Adipocyte (in vitro differentiated cells): ENCODE results near the gene CABP7.

Experiments used
- DNase-seq: peaks from one replicate; pipeline ENCODE4 v3.0.0-alpha.2; 2015; ENCODE audit warnings: low read depth
- H3K27me3 ChIP-seq: replicated peaks from 2 replicates; pipeline ENCODE4 v1.7.0; 2013; ENCODE audit warnings: mild to moderate bottlenecking, low read length, moderate library complexity; ENCODE audit not compliant: control insufficient read depth, insufficient read depth
- H3K36me3 ChIP-seq: 2 replicates; pipeline ENCODE4 v1.7.0; 2013; ENCODE audit warnings: low read length, mild to moderate bottlenecking, moderate library complexity; ENCODE audit not compliant: control insufficient read depth, insufficient read depth, severe bottlenecking
- H3K4me1 ChIP-seq: 2 replicates; pipeline ENCODE4 v1.7.0; 2013; ENCODE audit warnings: mild to moderate bottlenecking, low read length, moderate library complexity; ENCODE audit not compliant: control insufficient read depth, insufficient read depth
- H3K4me3 ChIP-seq: 2 replicates; pipeline ENCODE4 v1.7.0; 2013; ENCODE audit warnings: mild to moderate bottlenecking, low read length, moderate library complexity
- H3K9ac ChIP-seq: 2 replicates; pipeline ENCODE4 v1.7.0; 2013; ENCODE audit warnings: mild to moderate bottlenecking, low read length, moderate library complexity
- H3K9me3 ChIP-seq: 2 replicates; pipeline ENCODE4 v1.7.0; 2013; ENCODE audit warnings: mild to moderate bottlenecking, low read length, moderate library complexity; ENCODE audit not compliant: control insufficient read depth

Gene CABP7

GRCh38 chr22:29767171-29768051, 47.6 kb downstream of the CABP7 start, which contains the start of gene UQCR10:
TSS of gene UQCR10 (plus strand) at chr22:29767369. CDS start at chr22:29767399, 30 bp downstream.
- peak; percentile 96 for DNase-seq
- Histone ChIP-seq H3K27me3 (no peaks in the 10 kb centered on the region), H3K9me3 (no peaks in the 10 kb centered on the region), H3K9ac (peak within 1 kb of the TSS; percentile 99), H3K36me3 (peaks cover 20% of the 10 kb centered on the region), H3K4me3 (peak within 1 kb of the TSS; percentile 98), H3K4me1 (peaks cover 15% of the 10 kb centered on the region)

GRCh38 chr22:29768052-29768693, 48.4 kb downstream of the CABP7 start:
- H3K4me3 ChIP-seq = peak overlapping the region; percentile 98
- H3K4me1 ChIP-seq = peaks cover 18% of the 10 kb centered on the region
- H3K36me3 ChIP-seq = peaks cover 20% of the 10 kb centered on the region

GRCh38 chr22:29769723-29770321, 50.0 kb downstream of the CABP7 start:
- Histone ChIP-seq H3K9me3 (no peaks in the 10 kb centered on the region), H3K27me3 (no peaks in the 10 kb centered on the region), H3K9ac (no peak overlapping the region), H3K36me3 (peaks cover 20% of the 10 kb centered on the region), H3K4me1 (peaks cover 21% of the 10 kb centered on the region), H3K4me3 (no peak overlapping the region)
- no peak for DNase-seq

More at GRCh38 chr22:29768052-29768693, 48.4 kb downstream of the CABP7 start:
- peak overlapping the region; percentile 99 for H3K9ac ChIP-seq
- no peaks in the 10 kb centered on the region for H3K27me3 ChIP-seq
- no peaks in the 10 kb centered on the region for H3K9me3 ChIP-seq
- peak; percentile 29 for DNase-seq

GRCh38 chr22:29772170-29772641, 52.4 kb downstream of the CABP7 start:
- no peak overlapping the region for H3K4me3 ChIP-seq
- H3K36me3 ChIP-seq = peaks cover 20% of the 10 kb centered on the region
- H3K27me3 ChIP-seq = no peaks in the 10 kb centered on the region
- peak; percentile 47 for DNase-seq
- H3K9me3 ChIP-seq = no peaks in the 10 kb centered on the region
- peaks cover 18% of the 10 kb centered on the region for H3K4me1 ChIP-seq
- no peak overlapping the region for H3K9ac ChIP-seq

GRCh38 chr22:29773233-29773632, 53.4 kb downstream of the CABP7 start:
- Histone ChIP-seq H3K36me3 (peaks cover 20% of the 10 kb centered on the region), H3K9me3 (no peaks in the 10 kb centered on the region)
- DNase-seq = peak; percentile 24

GRCh38 chr22:29780220-29780619, 60.4 kb downstream of the CABP7 start:
- Histone ChIP-seq H3K9me3 (no peaks in the 10 kb centered on the region), H3K4me3 (no peak overlapping the region), H3K36me3 (no peaks in the 10 kb centered on the region), H3K4me1 (peaks cover 47% of the 10 kb centered on the region), H3K27me3 (no peaks in the 10 kb centered on the region), H3K9ac (no peak overlapping the region)
- DNase-seq = no peak

More at GRCh38 chr22:29773233-29773632, 53.4 kb downstream of the CABP7 start:
- Histone ChIP-seq H3K27me3 (no peaks in the 10 kb centered on the region), H3K9ac (no peak overlapping the region), H3K4me1 (peaks cover 13% of the 10 kb centered on the region), H3K4me3 (no peak overlapping the region)

- peak; percentile 71 for DNase-seq
- Histone ChIP-seq H3K36me3 (no peaks in the 10 kb centered on the region), H3K4me1 (peaks cover 47% of the 10 kb centered on the region), H3K9me3 (no peaks in the 10 kb centered on the region), H3K27me3 (no peaks in the 10 kb centered on the region), H3K4me3 (peak overlapping the region; percentile 11), H3K9ac (peak overlapping the region; percentile 80)
Measured at GRCh38 chr22:29780748-29781676, 61.2 kb downstream of the CABP7 start.
